C4-2B (cell line): ENCODE measurements around the gene CALCOCO1.

ENCODE experiments used
- H3K27ac ChIP-seq: fragments of 450-650 bp; 2 replicates; pipeline ENCODE4 v1.5.1; 2017
- CTCF ChIP-seq: fragments of 450-650 bp; conservative IDR thresholded peaks from 2 replicates; pipeline ENCODE4 v1.5.1; 2017; ENCODE audit warnings: mild to moderate bottlenecking
- ZFX ChIP-seq: fragments of 450-650 bp; IDR thresholded peaks from 2 replicates; pipeline ENCODE4 v1.6.1; 2017

Gene CALCOCO1

DNA sequence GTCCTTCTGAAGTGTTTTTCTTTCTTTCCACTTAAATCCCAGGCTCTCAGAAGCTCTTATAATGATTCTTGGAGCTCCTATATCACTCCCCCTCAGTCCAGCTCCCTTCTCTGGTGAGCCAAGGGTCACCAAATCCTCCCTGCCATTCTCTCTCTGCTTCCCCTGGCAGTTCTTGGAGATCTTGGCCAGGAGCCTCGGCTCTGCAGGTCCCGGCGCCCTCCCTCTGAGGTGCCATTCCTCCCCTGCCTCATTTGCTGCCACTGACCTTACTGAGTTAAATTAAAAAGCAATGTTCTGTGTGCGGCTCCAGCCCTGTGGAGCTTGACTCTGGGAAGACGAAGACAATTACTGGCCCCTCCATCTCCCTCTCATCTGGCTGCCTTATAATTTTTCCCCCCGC is 17.5 kb upstream of the CALCOCO1 start:
- TF ChIP-seq CTCF (no peak), ZFX (no peak)

DNA sequence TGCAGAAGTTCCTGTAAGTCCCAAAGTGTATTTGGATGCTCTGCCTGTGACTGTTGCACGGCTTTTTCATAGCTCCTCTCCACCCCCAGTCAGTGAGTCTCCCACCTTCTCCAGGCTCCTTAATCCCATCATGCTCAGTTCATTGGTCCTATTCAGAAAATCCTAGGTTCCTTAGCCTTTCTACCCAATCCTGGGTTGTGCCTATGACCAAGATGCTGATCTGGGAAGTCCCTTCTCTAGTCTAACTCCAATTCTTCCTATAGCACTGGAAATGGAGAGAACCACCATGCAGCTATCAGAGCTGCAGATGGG is 16.8 kb upstream of the CALCOCO1 start:
- no peak for TF ChIP-seq ZFX
- no peak for TF ChIP-seq CTCF
- no peak overlapping the region for H3K27ac ChIP-seq

More for the DNA sequence above, 17.5 kb upstream of the CALCOCO1 start:
- no peak overlapping the region for H3K27ac ChIP-seq

- peak; percentile 96 for TF ChIP-seq CTCF
- no peak for TF ChIP-seq ZFX
- H3K27ac ChIP-seq = no peak overlapping the region
Observed at GRCh38 chr12:53743266-53744129, 16.2 kb upstream of the CALCOCO1 start.

DNA sequence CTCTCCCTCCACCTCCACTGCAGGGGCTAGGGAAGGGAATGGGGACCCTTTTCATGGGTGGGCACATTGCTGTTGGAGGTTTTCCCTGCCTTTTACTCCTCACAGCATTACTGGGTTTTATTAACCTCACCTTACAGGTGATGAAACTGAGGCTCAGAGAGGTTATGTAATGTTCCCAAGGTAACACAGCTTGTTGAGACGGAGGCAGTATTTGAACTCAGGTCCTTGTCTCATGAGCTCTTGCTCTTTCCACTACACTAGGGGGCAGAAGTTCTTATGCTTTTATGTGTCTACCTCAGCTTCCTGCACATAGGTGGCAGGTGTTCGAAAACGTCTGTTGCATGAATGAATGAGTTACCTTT is 12.9 kb upstream of the CALCOCO1 start:
- TF ChIP-seq CTCF (no peak), ZFX (no peak)

DNA sequence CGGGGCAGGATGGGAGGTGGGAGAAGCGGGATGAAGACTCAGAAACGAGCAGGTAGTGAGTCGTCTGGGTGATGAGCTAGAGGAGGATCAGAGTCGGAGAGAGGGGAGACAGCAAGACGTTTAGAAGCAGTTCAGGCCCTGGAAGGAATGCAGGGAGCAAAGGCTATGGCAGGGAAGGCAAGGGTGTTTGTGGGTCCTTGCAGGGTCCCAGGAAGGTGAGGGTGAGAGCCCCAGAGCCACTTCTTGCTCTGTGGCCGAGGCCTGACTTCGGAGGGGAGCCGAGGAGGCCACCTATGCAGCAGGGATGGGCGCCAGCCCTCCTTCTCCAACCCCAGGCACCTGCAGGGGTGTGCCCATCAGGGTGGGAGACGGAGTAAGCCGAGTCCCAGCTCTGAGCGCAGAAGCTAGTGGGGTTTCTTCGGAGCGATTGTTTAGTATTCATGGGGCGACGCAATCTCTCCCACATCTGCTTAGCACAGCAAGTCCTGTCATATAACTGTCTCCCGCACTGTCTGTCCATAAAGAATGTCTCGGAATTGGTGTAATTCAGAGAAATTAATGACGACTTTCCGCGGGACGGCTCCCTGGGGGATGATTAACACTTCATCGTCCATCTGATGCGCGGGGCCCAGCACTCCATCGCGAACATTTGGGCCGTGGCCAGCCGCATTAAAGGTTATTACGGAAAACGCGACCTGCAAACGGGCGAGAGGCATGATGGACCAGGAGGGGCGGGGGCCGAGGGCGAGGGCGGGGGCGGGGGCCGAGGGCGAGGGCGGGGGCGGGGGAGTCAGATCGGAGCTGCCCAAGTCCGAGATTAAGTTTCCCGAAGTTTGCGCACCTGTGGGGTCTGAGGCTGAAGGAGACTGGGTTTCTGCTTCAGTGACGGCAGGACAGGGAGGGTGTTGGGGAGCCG is 12.2 kb upstream of the CALCOCO1 start:
- no peak overlapping the region for H3K27ac ChIP-seq
- TF ChIP-seq CTCF = no peak
- TF ChIP-seq ZFX = no peak

More for the DNA sequence above, 12.9 kb upstream of the CALCOCO1 start:
- H3K27ac ChIP-seq = no peak overlapping the region

GRCh38 chr12:53738406-53739213 is 11.4 kb upstream of the CALCOCO1 start:
- H3K27ac ChIP-seq = no peak overlapping the region
- no peak for TF ChIP-seq CTCF
- no peak for TF ChIP-seq ZFX
